Activated CD4-positive, alpha-beta T cell treated with anti-CD3 and anti-CD28 coated beads, Interleukin-2, amount 50 U/mL, for 1 hour (primary cell): ENCODE data around the gene NR1I3.
A peak's percentile ranks its signal among the peaks of the same experiment; 100 is the strongest.

Experiments used
- DNase-seq: peaks from one replicate; pipeline ENCODE4 v3.0.0-alpha.2; 2020

Gene NR1I3

GRCh38 chr1:161192476-161193465 is 45.2 kb downstream of the NR1I3 start:
- peak; percentile 60 for DNase-seq

GRCh38 chr1:161191971-161192370 is 46.0 kb downstream of the NR1I3 start:
- DNase-seq: no peak

- DNase-seq: no peak
Measured at GRCh38 chr1:161190962-161191521, 47.0 kb downstream of the NR1I3 start.

- DNase-seq: no peak
Measured at GRCh38 chr1:161189036-161189435, 49.0 kb downstream of the NR1I3 start.

GRCh38 chr1:161188381-161188780 is 49.6 kb downstream of the NR1I3 start:
- DNase-seq: no peak

- no peak for DNase-seq
Measured at GRCh38 chr1:161187311-161187710, 50.7 kb downstream of the NR1I3 start.

GRCh38 chr1:161185732-161186311 is 52.2 kb downstream of the NR1I3 start:
- no peak for DNase-seq

GRCh38 chr1:161185282-161185682 is 52.7 kb downstream of the NR1I3 start:
- peak; percentile 67 for DNase-seq

GRCh38 chr1:161182214-161182613 is 55.8 kb downstream of the NR1I3 start:
- DNase-seq: peak; percentile 46

- no peak for DNase-seq
Measured at GRCh38 chr1:161180639-161181038, 57.4 kb downstream of the NR1I3 start.

- DNase-seq: no peak
Measured at GRCh38 chr1:161179698-161180097, 58.3 kb downstream of the NR1I3 start.
